WTC11 (cell line): ENCODE measurements around the gene SPINT2. TPM values are rescaled to one million over a fixed set of nuclear protein-coding genes. Genes with fewer than 3 reads are reported as not detected.

ENCODE experiments used
- ATAC-seq: fragments of 200-7000 bp; cut with Tn5 transposase; 2 replicates; pipeline ENCODE4 v1.10.0; 2021; ENCODE audit warnings: mild to moderate bottlenecking, moderate library complexity
- CTCF ChIA-PET: fragments of 300-600 bp; sonication (Branson Sonifier 250); formaldehyde crosslinking; loops from one replicate; lab custom pipeline; 2021; ENCODE audit warnings: antibody characterized with exemption; lab: Charles Lee
- POLR2A ChIA-PET: fragments of 350-600 bp; sonication (Branson Sonifier 250); formaldehyde crosslinking; loops from one replicate; lab custom pipeline; 2021; ENCODE audit warnings: antibody characterized with exemption; lab: Charles Lee
- DNase-seq: peaks from one replicate; pipeline ENCODE4 v3.0.0; 2021; ENCODE audit warnings: low spot score
- H3K27ac Mint-ChIP-seq: 2 replicates; pipeline ENCODE4 v1.8.0; 2021; ENCODE audit warnings: mixed read lengths
- H3K27me3 Mint-ChIP-seq: 2 replicates; pipeline ENCODE4 v1.8.0; 2021; ENCODE audit warnings: low read depth, mild to moderate bottlenecking, moderate library complexity, mixed read lengths
- H3K36me3 Mint-ChIP-seq: 2 replicates; pipeline ENCODE4 v1.8.0; 2021; ENCODE audit warnings: mixed read lengths
- H3K4me1 Mint-ChIP-seq: 2 replicates; pipeline ENCODE4 v1.8.0; 2022; ENCODE audit warnings: mixed read lengths
- H3K4me3 Mint-ChIP-seq: 2 replicates; pipeline ENCODE4 v1.8.0; 2021; ENCODE audit warnings: mild to moderate bottlenecking, moderate library complexity, mixed read lengths
- H3K9me3 Mint-ChIP-seq: 2 replicates; pipeline ENCODE4 v1.8.0; 2021; ENCODE audit warnings: mixed read lengths
- ATF1 ChIP-seq: sonication (generic); formaldehyde crosslinking; IDR thresholded peaks from 2 replicates; pipeline ENCODE4 v1.8.1; 2023; ENCODE audit warnings: mild to moderate bottlenecking, moderate library complexity, missing genetic modification reagents
- CBFB ChIP-seq: sonication (generic); formaldehyde crosslinking; IDR thresholded peaks from 2 replicates; pipeline ENCODE4 v1.8.1; 2022; ENCODE audit warnings: mild to moderate bottlenecking, low read depth, missing genetic modification reagents
- CREB1 ChIP-seq: sonication (generic); formaldehyde crosslinking; IDR thresholded peaks from 2 replicates; pipeline ENCODE4 v1.8.0; 2023; ENCODE audit warnings: mild to moderate bottlenecking, missing genetic modification reagents
- CREM ChIP-seq: sonication (generic); formaldehyde crosslinking; IDR thresholded peaks from 2 replicates; pipeline ENCODE4 v1.8.1; 2022; ENCODE audit warnings: mild to moderate bottlenecking, missing genetic modification reagents, moderate library complexity
- ETV6 ChIP-seq: sonication (generic); formaldehyde crosslinking; IDR thresholded peaks from 2 replicates; pipeline ENCODE4 v1.8.1; 2022; ENCODE audit warnings: mild to moderate bottlenecking, missing genetic modification reagents
- GTF2I ChIP-seq: fragments of 250-450 bp; sonication (Bioruptor Pico); conservative IDR thresholded peaks from 2 replicates; pipeline ENCODE4 v1.4.0; 2021; ENCODE audit warnings: mild to moderate bottlenecking
- JUN ChIP-seq: sonication (generic); formaldehyde crosslinking; IDR thresholded peaks from 2 replicates; pipeline ENCODE4 v1.8.0; 2023; ENCODE audit warnings: mild to moderate bottlenecking, missing genetic modification reagents
- KAT7 ChIP-seq: sonication (generic); formaldehyde crosslinking; IDR thresholded peaks from 2 replicates; pipeline ENCODE4 v1.8.1; 2023; ENCODE audit warnings: missing genetic modification reagents, mild to moderate bottlenecking, borderline replicate concordance
- MXD4 ChIP-seq: fragments of 250-450 bp; sonication (Bioruptor Pico); IDR thresholded peaks from 2 replicates; pipeline ENCODE4 v1.8.0; 2021; ENCODE audit warnings: mild to moderate bottlenecking, moderate library complexity, borderline replicate concordance
- NR1H2 ChIP-seq: sonication (generic); formaldehyde crosslinking; IDR thresholded peaks from 2 replicates; pipeline ENCODE4 v1.9.0; 2021; ENCODE audit warnings: mild to moderate bottlenecking, moderate library complexity, missing genetic modification reagents
- PRRX2 ChIP-seq: fragments of 250-450 bp; sonication (Bioruptor Pico); IDR thresholded peaks from 2 replicates; pipeline ENCODE4 v1.8.0; 2021; ENCODE audit warnings: mild to moderate bottlenecking
- RELA ChIP-seq: sonication (generic); formaldehyde crosslinking; IDR thresholded peaks from 2 replicates; pipeline ENCODE4 v1.8.1; 2022; ENCODE audit warnings: missing genetic modification reagents, mild to moderate bottlenecking, borderline replicate concordance
- TP53 ChIP-seq: sonication (generic); formaldehyde crosslinking; IDR thresholded peaks from 2 replicates; pipeline ENCODE4 v1.8.1; 2023; ENCODE audit warnings: mild to moderate bottlenecking, missing genetic modification reagents
- ZNF121 ChIP-seq: sonication (generic); formaldehyde crosslinking; IDR thresholded peaks from 2 replicates; pipeline ENCODE4 v1.8.0; 2023; ENCODE audit warnings: missing genetic modification reagents
- ZNF232 ChIP-seq: sonication (generic); formaldehyde crosslinking; IDR thresholded peaks from 2 replicates; pipeline ENCODE4 v1.8.0; 2022; ENCODE audit warnings: mild to moderate bottlenecking, missing genetic modification reagents
- ZNF263 ChIP-seq: sonication (generic); formaldehyde crosslinking; IDR thresholded peaks from 2 replicates; pipeline ENCODE4 v1.8.1; 2022; ENCODE audit warnings: low read depth, mild to moderate bottlenecking, moderate library complexity, missing genetic modification reagents
- ZNF317 ChIP-seq: sonication (generic); formaldehyde crosslinking; IDR thresholded peaks from 2 replicates; pipeline ENCODE4 v1.8.1; 2023; ENCODE audit warnings: low read depth, mild to moderate bottlenecking, moderate library complexity, missing genetic modification reagents, borderline replicate concordance
- ZNF396 ChIP-seq: fragments of 250-450 bp; sonication (Bioruptor Pico); IDR thresholded peaks from 2 replicates; pipeline ENCODE4 v1.8.0; 2021; ENCODE audit warnings: mild to moderate bottlenecking, moderate library complexity, borderline replicate concordance
- ZNF671 ChIP-seq: fragments of 250-450 bp; sonication (Bioruptor Pico); IDR thresholded peaks from 2 replicates; pipeline ENCODE4 v1.8.0; 2021; ENCODE audit warnings: mild to moderate bottlenecking
- total RNA-seq: library from RNA; stranded (reverse); gene quantifications from 3 replicates; pipeline ENCODE4 v1.2.3, GENCODE V29; 2021
- TF ChIP-seq, protein P1 (sequence below): sonication (generic); formaldehyde crosslinking; IDR thresholded peaks from 2 replicates; pipeline ENCODE4 v1.8.0; 2022; ENCODE audit warnings: mild to moderate bottlenecking, missing genetic modification reagents
- TF ChIP-seq, protein P2 (sequence below): sonication (generic); formaldehyde crosslinking; IDR thresholded peaks from 2 replicates; pipeline ENCODE4 v1.8.1; 2022; ENCODE audit warnings: mild to moderate bottlenecking, missing genetic modification reagents, moderate library complexity, borderline replicate concordance
- TF ChIP-seq, protein P3 (sequence below): sonication (generic); formaldehyde crosslinking; IDR thresholded peaks from 2 replicates; pipeline ENCODE4 v1.8.0; 2022; ENCODE audit warnings: mild to moderate bottlenecking, missing genetic modification reagents
- TF ChIP-seq, protein P4 (sequence below): sonication (generic); formaldehyde crosslinking; IDR thresholded peaks from 2 replicates; pipeline ENCODE4 v1.8.1; 2023; ENCODE audit warnings: mild to moderate bottlenecking, missing genetic modification reagents, borderline replicate concordance
- TF ChIP-seq, protein P5 (sequence below): sonication (generic); formaldehyde crosslinking; IDR thresholded peaks from 2 replicates; pipeline ENCODE4 v1.8.1; 2023; ENCODE audit warnings: mild to moderate bottlenecking, moderate library complexity, missing genetic modification reagents

The SPINT2 gene
- total RNA-seq, 1 experiment from 2014 or later, result 335 TPM

DNA sequence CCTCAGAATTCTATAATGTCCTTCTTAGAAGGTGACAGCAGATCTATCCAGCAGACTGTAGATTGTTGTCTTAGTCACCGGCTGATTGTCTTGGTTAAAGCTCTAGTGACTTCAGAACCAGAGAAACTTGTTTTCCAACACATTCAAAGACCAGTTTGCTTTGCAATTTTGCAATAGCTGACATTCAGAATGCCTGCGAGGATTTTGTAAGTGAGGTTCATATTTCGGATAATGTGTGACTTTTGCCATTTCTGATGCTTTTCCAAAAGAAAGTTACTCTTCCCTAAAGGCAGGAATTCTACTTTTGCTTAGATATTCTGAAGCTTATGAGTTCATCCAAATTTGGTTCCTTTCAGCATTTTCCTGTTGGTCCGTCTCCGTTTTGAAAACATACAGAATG is 13.2 kb downstream of the SPINT2 start:
- peak overlapping the region; percentile 32; the same call in 1 of the 2 replicates for H3K27ac Mint-ChIP-seq
- TF ChIP-seq ATF1 (CRISPR knock-in tag) (no peak), CREM (CRISPR knock-in tag) (no peak), ZNF263 (no peak), ZNF317 (CRISPR knock-in tag) (no peak), TP53 (no peak), MXD4 (no peak), GTF2I (CRISPR knock-in tag) (no peak)
- TF ChIP-seq, protein P1, sequence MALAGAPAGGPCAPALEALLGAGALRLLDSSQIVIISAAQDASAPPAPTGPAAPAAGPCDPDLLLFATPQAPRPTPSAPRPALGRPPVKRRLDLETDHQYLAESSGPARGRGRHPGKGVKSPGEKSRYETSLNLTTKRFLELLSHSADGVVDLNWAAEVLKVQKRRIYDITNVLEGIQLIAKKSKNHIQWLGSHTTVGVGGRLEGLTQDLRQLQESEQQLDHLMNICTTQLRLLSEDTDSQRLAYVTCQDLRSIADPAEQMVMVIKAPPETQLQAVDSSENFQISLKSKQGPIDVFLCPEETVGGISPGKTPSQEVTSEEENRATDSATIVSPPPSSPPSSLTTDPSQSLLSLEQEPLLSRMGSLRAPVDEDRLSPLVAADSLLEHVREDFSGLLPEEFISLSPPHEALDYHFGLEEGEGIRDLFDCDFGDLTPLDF (CRISPR knock-in tag), result no peak
- TF ChIP-seq, protein P2, sequence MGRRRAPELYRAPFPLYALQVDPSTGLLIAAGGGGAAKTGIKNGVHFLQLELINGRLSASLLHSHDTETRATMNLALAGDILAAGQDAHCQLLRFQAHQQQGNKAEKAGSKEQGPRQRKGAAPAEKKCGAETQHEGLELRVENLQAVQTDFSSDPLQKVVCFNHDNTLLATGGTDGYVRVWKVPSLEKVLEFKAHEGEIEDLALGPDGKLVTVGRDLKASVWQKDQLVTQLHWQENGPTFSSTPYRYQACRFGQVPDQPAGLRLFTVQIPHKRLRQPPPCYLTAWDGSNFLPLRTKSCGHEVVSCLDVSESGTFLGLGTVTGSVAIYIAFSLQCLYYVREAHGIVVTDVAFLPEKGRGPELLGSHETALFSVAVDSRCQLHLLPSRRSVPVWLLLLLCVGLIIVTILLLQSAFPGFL (CRISPR knock-in tag), result no peak
- peaks cover 10% of the 10 kb centered on the region; the same call in 1 of the 2 replicates for H3K4me1 Mint-ChIP-seq
- H3K9me3 Mint-ChIP-seq, result no peaks in the 10 kb centered on the region
- DNase-seq (no peak), ATAC-seq (no peak)
- H3K36me3 Mint-ChIP-seq, result peaks cover 19% of the 10 kb centered on the region
- ChIA-PET CTCF (no interaction called here), POLR2A (no interaction called here)
- no peak overlapping the region for H3K4me3 Mint-ChIP-seq
- H3K27me3 Mint-ChIP-seq, result no peaks in the 10 kb centered on the region

DNA sequence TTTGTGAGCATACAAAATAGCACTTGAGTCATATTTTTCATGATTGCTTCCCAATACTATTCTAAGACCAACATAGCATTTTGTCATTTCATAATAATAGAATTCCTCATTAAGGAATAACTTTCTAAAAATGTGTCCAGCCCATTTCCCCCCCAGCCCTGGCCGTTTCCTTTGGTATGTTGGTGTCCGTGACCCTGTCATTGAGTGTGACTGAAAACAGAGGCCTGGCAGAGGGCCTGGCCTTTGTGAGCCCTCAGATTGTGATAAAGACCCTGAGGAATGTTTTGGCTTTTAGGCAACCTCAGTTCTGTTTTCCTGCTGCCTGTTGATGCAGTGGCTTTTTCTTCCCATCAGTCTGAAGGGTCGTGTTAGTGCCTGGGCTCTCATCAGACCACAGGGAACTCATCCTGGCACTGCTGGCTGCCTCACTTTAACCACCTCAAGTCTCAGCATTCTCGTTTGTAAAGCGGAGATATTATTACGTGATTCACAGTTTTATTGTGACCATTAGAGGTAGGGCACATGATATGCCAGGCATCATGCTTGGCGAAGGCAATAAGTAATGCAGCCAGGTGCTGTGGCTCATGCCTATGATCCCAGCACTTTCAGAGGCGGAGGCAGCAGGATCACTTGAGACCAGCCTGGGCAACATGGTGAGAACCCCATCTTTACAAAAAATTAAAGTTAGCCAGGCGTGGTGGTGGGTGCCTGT is 13.8 kb downstream of the SPINT2 start:
- peak overlapping the region; percentile 49; the same call in 1 of the 2 replicates for H3K27ac Mint-ChIP-seq
- CTCF ChIA-PET, result no interaction called here
- POLR2A ChIA-PET, result no interaction called here
- no peak overlapping the region for H3K4me3 Mint-ChIP-seq
- no peaks in the 10 kb centered on the region for H3K9me3 Mint-ChIP-seq
- TF ChIP-seq PRRX2, result no peak
- TF ChIP-seq ZNF671 (CRISPR knock-in tag), result no peak
- TF ChIP-seq ETV6 (CRISPR knock-in tag), result no peak
- TF ChIP-seq CREB1, result no peak
- TF ChIP-seq ZNF317 (CRISPR knock-in tag), result no peak
- no peak for TF ChIP-seq ZNF396 (CRISPR knock-in tag)
- no peak for TF ChIP-seq ZNF232 (CRISPR knock-in tag)
- TF ChIP-seq NR1H2 (CRISPR knock-in tag), result no peak
- TF ChIP-seq, protein P3, sequence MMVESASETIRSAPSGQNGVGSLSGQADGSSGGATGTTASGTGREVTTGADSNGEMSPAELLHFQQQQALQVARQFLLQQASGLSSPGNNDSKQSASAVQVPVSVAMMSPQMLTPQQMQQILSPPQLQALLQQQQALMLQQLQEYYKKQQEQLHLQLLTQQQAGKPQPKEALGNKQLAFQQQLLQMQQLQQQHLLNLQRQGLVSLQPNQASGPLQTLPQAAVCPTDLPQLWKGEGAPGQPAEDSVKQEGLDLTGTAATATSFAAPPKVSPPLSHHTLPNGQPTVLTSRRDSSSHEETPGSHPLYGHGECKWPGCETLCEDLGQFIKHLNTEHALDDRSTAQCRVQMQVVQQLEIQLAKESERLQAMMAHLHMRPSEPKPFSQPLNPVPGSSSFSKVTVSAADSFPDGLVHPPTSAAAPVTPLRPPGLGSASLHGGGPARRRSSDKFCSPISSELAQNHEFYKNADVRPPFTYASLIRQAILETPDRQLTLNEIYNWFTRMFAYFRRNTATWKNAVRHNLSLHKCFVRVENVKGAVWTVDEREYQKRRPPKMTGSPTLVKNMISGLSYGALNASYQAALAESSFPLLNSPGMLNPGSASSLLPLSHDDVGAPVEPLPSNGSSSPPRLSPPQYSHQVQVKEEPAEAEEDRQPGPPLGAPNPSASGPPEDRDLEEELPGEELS (CRISPR knock-in tag), result no peak
- no peak for TF ChIP-seq JUN (CRISPR knock-in tag)
- TF ChIP-seq RELA, result no peak
- TF ChIP-seq ZNF121 (CRISPR knock-in tag), result no peak
- TF ChIP-seq, protein P4, sequence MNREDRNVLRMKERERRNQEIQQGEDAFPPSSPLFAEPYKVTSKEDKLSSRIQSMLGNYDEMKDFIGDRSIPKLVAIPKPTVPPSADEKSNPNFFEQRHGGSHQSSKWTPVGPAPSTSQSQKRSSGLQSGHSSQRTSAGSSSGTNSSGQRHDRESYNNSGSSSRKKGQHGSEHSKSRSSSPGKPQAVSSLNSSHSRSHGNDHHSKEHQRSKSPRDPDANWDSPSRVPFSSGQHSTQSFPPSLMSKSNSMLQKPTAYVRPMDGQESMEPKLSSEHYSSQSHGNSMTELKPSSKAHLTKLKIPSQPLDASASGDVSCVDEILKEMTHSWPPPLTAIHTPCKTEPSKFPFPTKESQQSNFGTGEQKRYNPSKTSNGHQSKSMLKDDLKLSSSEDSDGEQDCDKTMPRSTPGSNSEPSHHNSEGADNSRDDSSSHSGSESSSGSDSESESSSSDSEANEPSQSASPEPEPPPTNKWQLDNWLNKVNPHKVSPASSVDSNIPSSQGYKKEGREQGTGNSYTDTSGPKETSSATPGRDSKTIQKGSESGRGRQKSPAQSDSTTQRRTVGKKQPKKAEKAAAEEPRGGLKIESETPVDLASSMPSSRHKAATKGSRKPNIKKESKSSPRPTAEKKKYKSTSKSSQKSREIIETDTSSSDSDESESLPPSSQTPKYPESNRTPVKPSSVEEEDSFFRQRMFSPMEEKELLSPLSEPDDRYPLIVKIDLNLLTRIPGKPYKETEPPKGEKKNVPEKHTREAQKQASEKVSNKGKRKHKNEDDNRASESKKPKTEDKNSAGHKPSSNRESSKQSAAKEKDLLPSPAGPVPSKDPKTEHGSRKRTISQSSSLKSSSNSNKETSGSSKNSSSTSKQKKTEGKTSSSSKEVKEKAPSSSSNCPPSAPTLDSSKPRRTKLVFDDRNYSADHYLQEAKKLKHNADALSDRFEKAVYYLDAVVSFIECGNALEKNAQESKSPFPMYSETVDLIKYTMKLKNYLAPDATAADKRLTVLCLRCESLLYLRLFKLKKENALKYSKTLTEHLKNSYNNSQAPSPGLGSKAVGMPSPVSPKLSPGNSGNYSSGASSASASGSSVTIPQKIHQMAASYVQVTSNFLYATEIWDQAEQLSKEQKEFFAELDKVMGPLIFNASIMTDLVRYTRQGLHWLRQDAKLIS, result no peak
- TF ChIP-seq, protein P5, sequence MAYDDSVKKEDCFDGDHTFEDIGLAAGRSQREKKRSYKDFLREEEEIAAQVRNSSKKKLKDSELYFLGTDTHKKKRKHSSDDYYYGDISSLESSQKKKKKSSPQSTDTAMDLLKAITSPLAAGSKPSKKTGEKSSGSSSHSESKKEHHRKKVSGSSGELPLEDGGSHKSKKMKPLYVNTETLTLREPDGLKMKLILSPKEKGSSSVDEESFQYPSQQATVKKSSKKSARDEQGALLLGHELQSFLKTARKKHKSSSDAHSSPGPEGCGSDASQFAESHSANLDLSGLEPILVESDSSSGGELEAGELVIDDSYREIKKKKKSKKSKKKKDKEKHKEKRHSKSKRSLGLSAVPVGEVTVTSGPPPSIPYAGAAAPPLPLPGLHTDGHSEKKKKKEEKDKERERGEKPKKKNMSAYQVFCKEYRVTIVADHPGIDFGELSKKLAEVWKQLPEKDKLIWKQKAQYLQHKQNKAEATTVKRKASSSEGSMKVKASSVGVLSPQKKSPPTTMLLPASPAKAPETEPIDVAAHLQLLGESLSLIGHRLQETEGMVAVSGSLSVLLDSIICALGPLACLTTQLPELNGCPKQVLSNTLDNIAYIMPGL (CRISPR knock-in tag), result no peak
- TF ChIP-seq CBFB, result no peak
- TF ChIP-seq KAT7 (CRISPR knock-in tag), result no peak
- TF ChIP-seq, all 79 proteins: peak for 0
- no peak for DNase-seq
- no peaks in the 10 kb centered on the region for H3K27me3 Mint-ChIP-seq
- H3K36me3 Mint-ChIP-seq, result peaks cover 19% of the 10 kb centered on the region
- ATAC-seq, result no peak
- peaks cover 10% of the 10 kb centered on the region; the same call in 1 of the 2 replicates for H3K4me1 Mint-ChIP-seq
